ENCODE data around the gene LGALS12.

Gene LGALS12

GRCh38 chr11:63505857-63506528 lies at the start of gene LGALS12:
Gene LGALS12, plus strand, starts transcription at chr11:63506084. Its CDS starts 375 bp downstream, at chr11:63506459.
- no peak for DNase-seq

- DNase-seq, result no peak
These were observed 46.3 kb upstream of the LGALS12 start for GRCh38 chr11:63459586-63459985.

- DNase-seq, result no peak
These were observed 43.7 kb upstream of the LGALS12 start for GRCh38 chr11:63462137-63462536.

GRCh38 chr11:63470311-63470710 lies 35.6 kb upstream of the LGALS12 start:
- DNase-seq, result no peak

- DNase-seq, result no peak
These were observed 33.5 kb upstream of the LGALS12 start for GRCh38 chr11:63472372-63472771.

GRCh38 chr11:63476618-63477017 lies 29.3 kb upstream of the LGALS12 start:
- DNase-seq, result no peak

GRCh38 chr11:63478896-63479295 lies 27.0 kb upstream of the LGALS12 start:
- DNase-seq, result peak in 44 of 58 donors; percentile 3 to 80 (median 42)

- no peak for DNase-seq
These were observed 25.8 kb upstream of the LGALS12 start for GRCh38 chr11:63480039-63480438.

- DNase-seq, result no peak
These were observed 20.1 kb upstream of the LGALS12 start for GRCh38 chr11:63485777-63486176.

GRCh38 chr11:63488789-63489188 lies 17.1 kb upstream of the LGALS12 start:
- no peak for DNase-seq

GRCh38 chr11:63489879-63490278 lies 16.0 kb upstream of the LGALS12 start:
- peak in 1 of 58 donors; percentile 30 for DNase-seq

GRCh38 chr11:63490551-63491239 lies 15.2 kb upstream of the LGALS12 start, which contains the start of gene PLAAT5:
Gene PLAAT5, minus strand, starts transcription at chr11:63491167. Its CDS starts 133 bp downstream, at chr11:63491034.
- DNase-seq, result peak in 18 of 58 donors; percentile 15 to 68 (median 48)

- no peak for DNase-seq
These were observed 14.7 kb upstream of the LGALS12 start for GRCh38 chr11:63491240-63491587.

- no peak for DNase-seq
These were observed 14.1 kb upstream of the LGALS12 start for GRCh38 chr11:63491636-63492372.

GRCh38 chr11:63492441-63492840 lies 13.4 kb upstream of the LGALS12 start:
- DNase-seq, result no peak

GRCh38 chr11:63493127-63493526 lies 12.8 kb upstream of the LGALS12 start:
- no peak for DNase-seq

- DNase-seq, result no peak
These were observed 10.9 kb upstream of the LGALS12 start for GRCh38 chr11:63494975-63495374.

GRCh38 chr11:63499874-63500273 lies 6.0 kb upstream of the LGALS12 start:
- no peak for DNase-seq

GRCh38 chr11:63501236-63501635 lies 4.6 kb upstream of the LGALS12 start:
- DNase-seq, result no peak

- no peak for DNase-seq
These were observed 3.5 kb upstream of the LGALS12 start for GRCh38 chr11:63502252-63502820.

GRCh38 chr11:63503492-63503891 lies 2.4 kb upstream of the LGALS12 start:
- no peak for DNase-seq

- DNase-seq, result no peak
These were observed 1.8 kb upstream of the LGALS12 start for GRCh38 chr11:63504054-63504453.

Measured in anterior cingulate cortex (tissue), 58 donors.